Activated CD4-positive, alpha-beta T cell treated with anti-CD3 and anti-CD28 coated beads for 24 hours (primary cell): ENCODE results near the gene MSH3.
"Not testable (repeated sequence)": the region's sequence is repeated elsewhere in the genome, so short reads cannot be mapped to it uniquely, and the experiment has no call there.

ENCODE experiments used
- DNase-seq, 2 donors: peaks; one replicate each; pipeline ENCODE4 v3.0.0-alpha.2; 2020; ENCODE audit warnings: low read depth in 2 of 2

Gene MSH3

GRCh38 chr5:80755626-80756025 lies 101.2 kb downstream of the MSH3 start:
- peak in 1 of 2 donors; percentile 9 for DNase-seq

DNA sequence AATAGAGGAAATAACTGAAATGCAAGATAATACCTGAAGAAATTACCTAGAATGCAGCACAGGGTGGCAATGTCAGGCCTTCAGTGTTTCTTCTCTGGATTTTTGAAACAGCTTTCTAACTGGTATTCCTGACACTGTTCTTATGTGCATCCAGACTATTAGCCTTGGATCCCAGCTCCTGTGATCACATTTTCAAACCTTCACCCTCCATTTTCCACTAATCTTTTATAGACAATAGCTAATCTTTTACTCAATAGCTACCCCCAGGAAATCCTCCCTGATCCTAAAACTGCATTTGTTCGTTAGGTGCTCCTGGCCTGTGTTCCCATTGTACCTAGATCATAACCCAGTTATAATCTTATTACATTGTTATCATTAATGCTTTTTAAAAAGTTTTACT lies 101.8 kb downstream of the MSH3 start:
- no peak for DNase-seq

GRCh38 chr5:80757290-80757689 lies 102.8 kb downstream of the MSH3 start:
- no peak for DNase-seq

DNA sequence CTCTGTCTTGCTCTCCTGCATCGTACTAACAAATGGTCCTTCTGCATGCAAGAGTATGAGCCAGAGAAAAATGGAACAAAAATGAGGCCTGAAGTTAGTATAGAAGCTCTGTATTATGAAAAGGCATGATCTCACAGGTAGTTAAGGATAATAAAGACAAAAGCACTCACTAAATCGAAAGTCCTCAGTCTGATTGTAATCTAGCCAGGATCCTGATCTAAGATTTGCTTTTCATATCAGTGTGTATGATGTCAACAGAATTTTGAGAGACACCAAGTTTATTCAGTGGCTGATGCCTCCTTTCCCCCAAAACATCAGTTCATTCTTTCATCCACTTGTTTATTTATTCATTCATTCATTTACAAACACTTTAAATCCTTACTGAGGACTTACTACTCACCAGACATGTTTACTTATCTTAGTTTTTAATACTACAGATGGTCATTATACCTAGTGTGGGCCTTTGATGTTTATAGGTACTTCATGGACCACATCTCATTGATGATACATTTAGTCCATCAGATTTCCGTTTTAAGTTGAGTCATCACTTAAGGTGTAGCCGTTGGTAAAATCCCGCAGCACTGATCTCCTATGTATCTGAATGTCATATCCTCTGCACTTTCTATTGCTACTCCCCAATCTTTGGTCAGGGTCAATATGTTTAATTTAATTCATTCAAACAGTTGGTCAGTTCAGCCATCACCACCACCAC lies 105.6 kb downstream of the MSH3 start:
- no peak for DNase-seq

DNA sequence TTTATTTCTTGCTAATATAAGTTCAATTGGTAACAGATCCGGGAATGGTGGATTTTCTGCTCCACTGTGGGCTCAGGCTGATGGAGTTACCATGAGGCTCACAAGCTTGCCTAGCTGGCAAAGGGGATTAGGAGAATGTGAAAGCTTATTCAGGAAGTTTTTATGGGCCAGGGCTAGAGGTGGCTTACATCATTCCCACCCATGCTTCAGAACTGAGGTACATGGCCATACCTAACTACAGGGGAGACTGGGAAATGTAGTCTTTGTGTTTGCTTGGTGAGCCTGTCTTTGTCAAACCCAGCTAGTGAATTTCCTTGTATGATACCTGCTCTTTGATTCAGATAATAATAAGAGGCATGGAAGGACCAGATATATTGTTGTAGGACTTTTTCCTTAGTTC lies 106.2 kb downstream of the MSH3 start:
- DNase-seq: no peak

GRCh38 chr5:80761176-80761575 lies 106.7 kb downstream of the MSH3 start:
- no peak for DNase-seq

DNA sequence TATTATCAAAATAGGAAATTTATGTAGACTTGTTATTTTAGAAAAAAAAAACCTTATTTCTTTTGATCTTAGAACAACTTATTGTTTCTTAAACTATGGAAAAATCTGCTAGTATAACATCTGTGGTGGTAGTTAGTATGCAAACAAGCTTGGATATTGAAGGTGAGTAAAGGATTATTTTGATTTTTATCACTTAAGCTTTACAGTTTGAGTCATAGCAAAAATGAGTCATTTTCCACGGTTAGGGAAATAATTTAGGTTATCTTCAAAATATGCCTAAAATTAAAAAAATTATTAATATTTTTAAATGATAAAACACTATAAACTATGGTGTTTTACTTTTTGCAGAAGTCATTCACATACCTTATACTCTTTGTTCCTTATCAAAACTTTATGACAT lies 107.5 kb downstream of the MSH3 start:
- DNase-seq: no peak

DNA sequence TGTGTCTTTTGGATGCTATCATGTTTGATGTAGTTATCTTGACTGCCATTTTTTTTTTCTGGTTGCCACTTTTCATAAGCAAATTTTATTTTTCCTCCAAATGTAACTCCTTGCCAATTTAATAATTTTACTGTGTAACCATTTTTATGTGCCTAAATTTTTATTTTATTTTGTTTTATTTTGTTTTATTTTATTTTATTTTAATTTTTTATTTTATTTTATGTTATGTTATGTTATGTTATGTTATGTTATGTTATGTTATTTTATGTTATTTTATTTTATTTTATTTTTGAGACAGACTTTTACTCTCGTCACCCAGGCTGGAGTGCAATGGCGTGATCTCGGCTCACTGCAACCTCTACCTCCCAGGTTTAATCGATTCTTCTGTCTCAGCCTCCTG lies 108.1 kb downstream of the MSH3 start:
- DNase-seq: no peak

- no peak for DNase-seq
Observed at GRCh38 chr5:80763211-80763610, 108.8 kb downstream of the MSH3 start.

GRCh38 chr5:80763873-80764647 lies 109.6 kb downstream of the MSH3 start:
- DNase-seq: no peak

GRCh38 chr5:80764786-80765185 lies 110.3 kb downstream of the MSH3 start:
- no peak for DNase-seq

- DNase-seq: no peak
Observed at GRCh38 chr5:80777347-80778287, 123.2 kb downstream of the MSH3 start.

GRCh38 chr5:80780024-80780423 lies 125.6 kb downstream of the MSH3 start:
- no peak for DNase-seq

GRCh38 chr5:80780761-80781285 lies 126.4 kb downstream of the MSH3 start:
- no peak for DNase-seq

DNA sequence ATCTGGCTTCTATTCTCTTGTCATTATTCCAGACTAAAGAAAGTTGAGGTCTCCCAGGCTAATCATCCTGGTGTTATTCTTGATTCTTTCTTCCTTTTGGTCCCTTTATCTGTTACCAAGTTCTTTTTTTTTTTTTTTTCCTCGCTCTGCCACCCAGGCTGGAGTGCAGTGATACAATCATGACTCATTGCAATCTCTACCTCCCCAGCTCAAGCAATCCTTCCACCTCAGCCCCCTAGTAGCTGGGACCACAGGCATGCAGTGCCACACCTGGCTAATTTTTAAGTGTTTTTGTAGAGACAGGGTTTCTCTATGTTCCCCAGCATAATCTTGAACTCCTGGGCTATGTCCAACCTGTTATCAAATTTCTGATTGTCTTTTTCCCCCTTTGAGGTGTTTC lies 126.9 kb downstream of the MSH3 start:
- no peak for DNase-seq

DNA sequence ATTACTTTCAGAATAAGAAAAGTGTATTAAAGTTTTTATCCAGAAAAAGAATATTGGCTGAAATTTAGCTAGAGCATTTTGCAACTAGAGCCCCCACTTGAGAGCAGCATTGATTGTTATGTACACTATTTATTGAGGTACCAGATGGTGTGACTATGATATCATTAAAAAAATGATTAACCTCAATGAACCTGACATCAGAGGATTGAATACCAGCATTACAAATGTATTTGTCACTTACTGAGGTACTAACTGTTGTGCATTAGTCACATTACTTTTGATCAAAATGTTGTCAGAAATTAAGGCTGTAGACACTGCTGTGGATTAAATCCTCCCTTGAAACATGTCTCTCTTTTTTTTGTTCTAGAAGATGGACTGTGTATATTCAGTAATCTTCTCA lies 128.2 kb downstream of the MSH3 start:
- no peak for DNase-seq

- not testable (repeated sequence) for DNase-seq
Observed at GRCh38 chr5:80783751-80784150, 129.3 kb downstream of the MSH3 start.

GRCh38 chr5:80784451-80784850 lies 130.0 kb downstream of the MSH3 start:
- DNase-seq: no peak

- DNase-seq: not testable (repeated sequence)
Observed at GRCh38 chr5:80789319-80790016, 135.0 kb downstream of the MSH3 start.

DNA sequence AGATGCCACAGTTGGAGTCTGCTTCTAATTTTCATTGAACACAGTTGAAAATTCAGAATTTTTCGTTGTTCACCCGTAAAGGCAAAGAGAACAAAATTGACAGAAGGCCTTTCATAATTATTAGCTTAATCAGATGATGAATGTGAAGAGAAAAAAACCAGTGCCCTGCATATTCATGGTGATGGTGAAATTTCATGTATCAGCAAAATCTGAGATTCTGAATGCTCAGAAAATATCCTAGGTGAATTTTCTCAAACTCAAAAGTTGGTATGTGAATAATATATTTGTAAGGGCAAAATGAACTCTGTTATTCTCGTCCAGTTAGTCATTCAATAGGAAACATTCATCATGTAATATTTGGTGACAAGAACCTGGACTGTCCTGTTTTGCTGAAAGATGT lies 136.2 kb downstream of the MSH3 start:
- DNase-seq: no peak

- no peak for DNase-seq
Observed at GRCh38 chr5:80793354-80793753, 138.9 kb downstream of the MSH3 start.
